Mesothelial cell of epicardium (in vitro differentiated cells): ENCODE data around the gene ABCC11. TPM values are rescaled to one million over a fixed set of nuclear protein-coding genes. Genes with fewer than 3 reads are reported as not detected.
"Not testable (repeated sequence)": the region's sequence is repeated elsewhere in the genome, so short reads cannot be mapped to it uniquely, and the experiment has no call there.

Experiments
- DNase-seq, 2 experiments: peaks; one replicate each; pipeline ENCODE4 v3.0.0; 2021; ENCODE audit warnings: low spot score in 2 of 2; ENCODE audit not compliant: unreplicated experiment in 2 of 2
- H3K27ac Mint-ChIP-seq: 2 replicates; pipeline ENCODE4 v1.8.0; 2021; ENCODE audit warnings: mixed read lengths
- H3K27me3 Mint-ChIP-seq: 2 replicates; pipeline ENCODE4 v1.8.0; 2021; ENCODE audit warnings: low read depth, mixed read lengths
- H3K36me3 Mint-ChIP-seq: 2 replicates; pipeline ENCODE4 v1.8.0; 2021; ENCODE audit warnings: mixed read lengths
- H3K4me1 Mint-ChIP-seq: 2 replicates; pipeline ENCODE4 v1.8.0; 2021; ENCODE audit warnings: mixed read lengths
- H3K4me3 Mint-ChIP-seq: 2 replicates; pipeline ENCODE4 v1.8.0; 2021; ENCODE audit warnings: mild to moderate bottlenecking, moderate library complexity, mixed read lengths
- H3K9me3 Mint-ChIP-seq: 2 replicates; pipeline ENCODE4 v1.8.0; 2021; ENCODE audit warnings: mixed read lengths
- CTCF ChIP-seq: fragments of 200-600 bp; sonication (generic); IDR thresholded peaks from one replicate; pipeline ENCODE4 v1.5.0; 2021; ENCODE audit warnings: antibody characterized with exemption; ENCODE audit not compliant: unreplicated experiment
- total RNA-seq: library from RNA; stranded (reverse); gene quantifications from 3 replicates; pipeline ENCODE4 v1.2.1, GENCODE V29; 2021

ABCC11 gene
- total RNA-seq, 1 donor from 2014 or later = 0.47 TPM

GRCh38 chr16:48176635-48177408 lies 70.5 kb downstream of the ABCC11 start:
- no peak overlapping the region for H3K4me3 Mint-ChIP-seq
- no peak for TF ChIP-seq CTCF
- no peak for DNase-seq
- H3K4me1 Mint-ChIP-seq = peaks cover 3% of the 10 kb centered on the region
- no peak overlapping the region for H3K27ac Mint-ChIP-seq
- H3K36me3 Mint-ChIP-seq = no peaks in the 10 kb centered on the region
- H3K27me3 Mint-ChIP-seq = peaks cover 2% of the 10 kb centered on the region
- H3K9me3 Mint-ChIP-seq = peaks cover 3% of the 10 kb centered on the region

GRCh38 chr16:48173889-48174288 lies 73.5 kb downstream of the ABCC11 start:
- no peaks in the 10 kb centered on the region for H3K36me3 Mint-ChIP-seq
- H3K9me3 Mint-ChIP-seq = peaks cover 3% of the 10 kb centered on the region
- H3K4me1 Mint-ChIP-seq = peaks cover 3% of the 10 kb centered on the region
- DNase-seq = no peak
- TF ChIP-seq CTCF = no peak
- H3K4me3 Mint-ChIP-seq = no peak overlapping the region
- H3K27ac Mint-ChIP-seq = no peak overlapping the region
- H3K27me3 Mint-ChIP-seq = peaks cover 2% of the 10 kb centered on the region

- peaks cover 4% of the 10 kb centered on the region for H3K27me3 Mint-ChIP-seq
- no peaks in the 10 kb centered on the region for H3K36me3 Mint-ChIP-seq
- no peak overlapping the region for H3K27ac Mint-ChIP-seq
- peaks cover 3% of the 10 kb centered on the region for H3K4me1 Mint-ChIP-seq
- peaks cover 3% of the 10 kb centered on the region for H3K9me3 Mint-ChIP-seq
- no peak for TF ChIP-seq CTCF
- H3K4me3 Mint-ChIP-seq = no peak overlapping the region
- no peak for DNase-seq
Observed at GRCh38 chr16:48172682-48173081, 74.7 kb downstream of the ABCC11 start.

- H3K4me3 Mint-ChIP-seq = no peak overlapping the region
- H3K36me3 Mint-ChIP-seq = no peaks in the 10 kb centered on the region
- H3K4me1 Mint-ChIP-seq = peaks cover 5% of the 10 kb centered on the region
- no peak overlapping the region for H3K27ac Mint-ChIP-seq
- no peak for DNase-seq
- H3K9me3 Mint-ChIP-seq = peaks cover 3% of the 10 kb centered on the region
- H3K27me3 Mint-ChIP-seq = peaks cover 2% of the 10 kb centered on the region
- TF ChIP-seq CTCF = no peak
Observed at GRCh38 chr16:48169896-48170295, 77.4 kb downstream of the ABCC11 start.

GRCh38 chr16:48168075-48168474 lies 79.3 kb downstream of the ABCC11 start:
- H3K27me3 Mint-ChIP-seq = peaks cover 2% of the 10 kb centered on the region
- H3K4me3 Mint-ChIP-seq = no peak overlapping the region
- no peak overlapping the region for H3K27ac Mint-ChIP-seq
- no peak for DNase-seq
- peaks cover 3% of the 10 kb centered on the region for H3K9me3 Mint-ChIP-seq
- H3K4me1 Mint-ChIP-seq = peaks cover 5% of the 10 kb centered on the region
- no peak for TF ChIP-seq CTCF
- H3K36me3 Mint-ChIP-seq = no peaks in the 10 kb centered on the region

- H3K36me3 Mint-ChIP-seq, H3K9me3 Mint-ChIP-seq, DNase-seq, H3K27ac Mint-ChIP-seq, H3K27me3 Mint-ChIP-seq, H3K4me3 Mint-ChIP-seq, H3K4me1 Mint-ChIP-seq: not testable (repeated sequence)
Observed at GRCh38 chr16:48166617-48167016, 80.7 kb downstream of the ABCC11 start.
